T-helper 2 cell treated with Interferon-gamma antibody and Interleukin-4, amounts not matched to agents 100 ng/mL and 5 ng/mL, for 36 hours (primary cell): ENCODE measurements around the gene ABCB11. TPM values are rescaled to one million over a fixed set of nuclear protein-coding genes. Genes with fewer than 3 reads are reported as not detected.

Experiments used
- intact Hi-C: fragments of 100-400 bp; cut with micrococcal nuclease; formaldehyde crosslinking; loops from one replicate; pipeline ENCODE4 v1.15.1; 2023
- total RNA-seq: library from RNA; stranded (reverse); gene quantifications from 2 replicates; pipeline ENCODE4 v1.2.3, GENCODE V29; 2022

The ABCB11 gene
- total RNA-seq, 1 donor from 2014 or later = not detected

DNA sequence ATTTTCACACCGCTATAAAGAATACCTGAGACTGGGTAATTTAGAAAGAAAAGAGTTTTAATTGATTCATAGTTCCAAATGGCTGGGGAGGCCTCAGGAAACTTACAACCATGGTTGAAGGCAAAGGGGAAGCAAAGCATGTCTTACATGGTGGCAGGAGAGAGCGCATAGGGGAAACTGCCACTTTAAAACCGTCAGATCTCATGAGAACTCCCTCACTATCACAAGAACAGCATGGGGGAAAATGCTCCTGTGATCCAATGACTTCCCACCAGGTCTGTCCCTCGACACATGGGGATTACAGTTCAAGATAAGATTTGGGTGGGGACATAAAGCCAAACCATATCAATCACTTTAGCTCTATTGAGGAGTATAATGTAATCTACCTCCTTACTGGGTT is 53.5 kb downstream of the ABCB11 start:
- intact Hi-C loops = loop anchor here (5.0 kb wide), 2 partner anchors 130 to 585 kb away; no protein-coding TSS in a partner anchor

DNA sequence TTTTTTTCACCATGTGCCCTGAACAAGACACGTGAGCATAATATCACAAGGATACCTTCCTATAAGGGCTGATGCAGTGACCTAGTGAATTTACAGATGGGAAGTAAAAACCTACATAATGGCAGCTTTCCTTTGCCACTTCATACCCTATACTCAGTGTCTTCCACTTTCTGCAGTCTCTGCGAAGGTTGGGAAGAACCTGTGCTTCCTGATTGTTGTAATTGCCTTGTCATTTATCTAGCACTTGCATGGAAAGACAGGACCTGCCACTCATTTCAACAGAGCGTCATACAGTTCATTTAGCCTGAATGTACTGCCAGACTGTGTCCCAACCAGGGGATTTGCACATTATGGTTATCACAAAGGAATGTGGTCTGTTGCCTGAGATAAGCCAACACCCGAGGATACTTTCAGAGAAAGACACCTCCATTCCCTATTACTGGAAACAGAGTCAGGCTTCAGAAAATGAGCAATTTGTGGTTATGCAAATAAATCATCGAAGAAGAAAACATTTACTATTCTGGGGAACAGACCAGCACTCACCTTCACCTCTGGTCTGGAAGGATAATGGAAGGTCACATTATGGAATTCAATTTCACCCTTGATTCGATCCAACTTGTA is 55.0 kb downstream of the ABCB11 start:
- intact Hi-C loops = loop anchor here (5.0 kb wide), 2 partner anchors 131 to 586 kb away; no protein-coding TSS in a partner anchor

- intact Hi-C loops = loop anchor here (5.0 kb wide), 1 partner anchor 488 kb away; no protein-coding TSS in a partner anchor
These were observed 56.7 kb downstream of the ABCB11 start for GRCh38 chr2:168974428-168974827.

GRCh38 chr2:168971261-168971660 is 59.9 kb downstream of the ABCB11 start:
- intact Hi-C loops = loop anchor here (5.0 kb wide), 1 partner anchor 491 kb away; no protein-coding TSS in a partner anchor

DNA sequence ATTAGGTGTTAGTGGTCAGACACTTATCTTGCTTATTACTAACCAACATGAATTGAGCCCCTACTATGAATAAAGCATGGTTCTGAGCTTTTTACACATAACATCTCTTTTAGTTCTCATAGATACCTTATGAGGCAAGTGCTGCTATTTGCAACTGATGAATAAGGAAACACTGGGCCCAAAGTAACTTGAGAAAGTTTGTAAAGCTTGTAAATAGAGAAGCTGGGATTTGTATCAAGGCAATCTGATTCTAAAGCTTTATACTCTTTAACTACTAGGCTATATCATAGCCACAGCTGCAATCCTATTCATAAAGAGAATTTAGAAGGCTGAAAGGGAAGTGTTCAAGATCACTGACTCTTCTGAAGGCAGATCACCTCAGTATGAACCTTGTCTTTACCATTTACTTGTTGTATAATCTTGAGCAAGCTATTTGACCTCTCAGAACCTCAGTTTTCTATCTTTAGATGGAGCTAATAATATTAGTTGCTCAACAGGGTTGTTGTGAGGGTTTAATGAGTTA is 60.4 kb downstream of the ABCB11 start:
- intact Hi-C loops = loop anchor here (5.0 kb wide), 1 partner anchor 492 kb away; no protein-coding TSS in a partner anchor

DNA sequence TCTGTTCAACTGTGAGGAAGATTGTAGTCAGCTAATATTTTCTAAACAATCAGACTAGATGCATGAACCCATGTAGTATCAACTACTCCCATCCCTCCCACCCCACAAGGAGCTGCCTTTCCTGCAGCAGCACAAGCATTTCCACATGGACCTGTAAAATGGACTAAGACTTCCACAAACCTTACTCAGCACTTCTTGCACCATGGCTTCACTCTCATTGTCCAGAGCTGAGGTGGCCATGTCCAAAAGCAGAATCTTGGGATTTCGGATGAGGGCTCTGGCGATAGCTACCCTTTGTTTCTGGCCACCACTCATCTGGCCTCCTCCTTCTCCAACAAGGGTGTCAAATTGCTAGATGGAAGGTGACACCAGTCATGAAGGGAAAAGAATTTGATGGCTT is 61.3 kb downstream of the ABCB11 start:
- intact Hi-C loops = loop anchor here (5.0 to 10.0 kb wide), 2 partner anchors 395 to 492 kb away; partner anchors contain the start of gene LRP2

DNA sequence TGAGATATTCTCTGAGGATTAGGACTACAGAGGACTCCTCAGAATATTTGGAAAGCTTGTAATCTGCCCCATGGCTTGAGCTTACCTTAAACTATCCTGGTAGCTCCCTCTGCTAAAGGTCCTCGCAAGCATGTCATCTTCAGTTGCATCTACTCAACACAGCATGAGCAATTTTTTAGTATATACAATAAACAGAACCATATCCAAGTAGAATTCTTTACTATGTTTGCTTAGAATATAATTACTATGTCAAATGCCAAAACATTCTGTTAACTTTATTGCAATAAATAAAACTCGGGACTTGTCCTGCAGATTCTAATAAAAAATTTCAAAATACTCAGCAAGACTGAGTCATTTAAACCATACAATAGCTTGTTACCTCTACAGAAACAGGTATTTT is 62.8 kb downstream of the ABCB11 start:
- intact Hi-C loops = loop anchor here (10.0 kb wide), 1 partner anchor 396 kb away; the partner anchor contains the start of gene LRP2

DNA sequence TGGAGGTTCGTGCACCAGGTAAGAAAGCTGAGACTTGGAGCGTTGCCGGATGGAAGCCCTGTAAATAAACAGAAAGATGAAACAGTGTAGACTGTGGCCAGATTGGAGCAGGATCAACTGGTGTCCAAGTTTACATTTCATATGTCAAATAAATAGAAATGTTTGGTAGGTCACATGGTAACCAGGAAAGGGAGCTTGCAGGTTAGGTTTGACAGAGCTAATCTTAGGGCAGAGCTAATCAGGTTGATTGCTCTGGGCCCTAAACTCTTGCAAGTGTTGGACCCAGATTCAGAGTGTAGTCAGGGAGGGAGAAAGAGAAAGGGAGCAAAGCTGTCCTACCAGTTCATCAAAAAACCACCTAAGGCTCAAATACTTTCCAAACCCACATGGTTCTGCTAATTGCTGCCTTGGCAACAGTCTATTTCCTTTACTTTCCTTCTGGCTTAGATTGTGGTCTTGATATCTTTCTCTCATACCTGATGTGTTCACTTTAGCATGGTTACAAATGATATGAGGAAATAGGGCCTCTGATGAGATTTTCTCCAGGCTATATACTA is 66.8 kb downstream of the ABCB11 start:
- intact Hi-C loops = loop anchor here (5.0 to 10.0 kb wide), 3 partner anchors 258 to 433 kb away; partner anchors contain the start of gene LRP2

- intact Hi-C loops = loop anchor here (5.0 to 10.0 kb wide), 3 partner anchors 260 to 435 kb away; partner anchors contain the start of gene LRP2
These were observed 68.5 kb downstream of the ABCB11 start for GRCh38 chr2:168962636-168963035.

- intact Hi-C loops = loop anchor here (1.0 to 10.0 kb wide), 6 partner anchors 147 to 436 kb away; partner anchors contain the start of gene LRP2
These were observed 69.5 kb downstream of the ABCB11 start for GRCh38 chr2:168961450-168962229.

DNA sequence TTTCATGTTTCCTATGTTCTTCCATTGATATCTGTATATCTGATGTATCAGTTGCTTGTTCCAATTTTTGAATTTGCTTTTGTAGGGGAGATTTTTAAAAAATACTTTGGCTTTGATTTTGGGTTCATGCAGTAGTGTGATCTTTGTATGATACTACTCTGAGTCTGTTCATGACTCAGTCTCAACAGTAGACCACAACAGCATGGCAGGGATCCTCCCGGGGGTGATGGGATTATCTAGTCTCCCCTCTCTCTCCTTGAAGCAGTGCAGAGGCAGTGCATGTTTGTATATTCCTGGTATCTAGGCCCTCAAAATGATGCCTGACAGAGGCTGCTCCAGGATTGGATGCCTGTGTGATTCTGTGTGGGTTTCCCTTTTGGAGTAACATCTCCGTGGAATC is 74.7 kb downstream of the ABCB11 start:
- intact Hi-C loops = no loop called here

DNA sequence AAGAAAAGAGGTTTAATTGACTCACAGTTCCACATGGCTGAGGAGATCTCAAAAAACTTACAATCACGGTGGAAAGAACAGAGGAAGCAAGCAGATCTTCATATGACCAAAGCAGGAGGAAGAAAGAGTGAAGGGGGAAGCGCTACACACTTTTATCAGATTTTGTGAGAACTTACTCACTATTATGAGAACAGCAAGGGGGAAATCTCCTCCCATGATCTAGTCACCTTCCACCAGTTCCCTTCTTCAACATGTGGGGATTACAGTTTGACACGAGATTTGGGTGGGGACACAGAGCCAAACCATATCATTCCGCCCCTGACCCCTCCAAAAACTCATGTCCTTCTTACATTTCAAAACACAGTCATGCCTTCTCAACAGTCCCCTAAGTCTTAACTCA is 75.8 kb downstream of the ABCB11 start:
- intact Hi-C loops = no loop called here

GRCh38 chr2:168954256-168954655 is 76.9 kb downstream of the ABCB11 start:
- intact Hi-C loops = no loop called here

DNA sequence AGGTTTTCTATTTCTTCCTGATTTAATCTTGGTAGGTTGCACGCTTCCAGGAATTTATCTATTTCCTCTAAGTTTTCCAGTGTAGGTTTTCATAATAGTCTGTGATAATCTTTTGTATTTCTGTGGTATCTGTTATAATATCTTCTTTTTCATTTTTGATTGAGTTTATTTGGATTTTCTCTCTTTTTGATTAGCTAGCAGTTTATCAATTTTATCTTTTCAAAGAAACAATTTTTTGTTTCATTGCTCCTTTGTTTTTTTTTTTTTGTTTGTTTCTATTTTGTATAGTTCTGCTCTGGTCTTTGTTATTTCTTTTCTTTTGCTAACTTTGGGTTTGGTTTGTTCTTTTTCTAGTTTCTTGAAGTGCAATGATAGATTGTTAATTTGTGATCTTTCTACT is 78.7 kb downstream of the ABCB11 start:
- intact Hi-C loops = no loop called here

DNA sequence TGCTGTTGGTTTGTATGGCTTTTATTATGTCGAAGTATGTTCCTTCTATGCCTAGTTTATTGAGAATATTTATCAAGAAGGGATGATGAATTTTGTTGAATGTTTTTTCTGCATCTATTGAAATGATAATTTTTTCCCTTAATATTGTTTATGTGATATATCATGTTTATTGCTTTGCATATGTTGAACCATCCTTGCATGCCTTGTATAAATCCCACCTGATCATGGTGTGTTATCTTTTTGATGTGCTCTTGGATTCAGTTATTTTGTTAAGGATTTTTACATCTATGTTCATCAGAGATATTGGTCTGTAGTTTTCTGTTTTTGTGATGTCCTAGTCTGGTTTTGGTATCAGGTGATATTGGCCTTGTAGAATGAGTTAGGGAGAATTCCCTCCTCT is 79.3 kb downstream of the ABCB11 start:
- intact Hi-C loops = no loop called here

- intact Hi-C loops = no loop called here
These were observed 81.8 kb downstream of the ABCB11 start for GRCh38 chr2:168949324-168949723.

GRCh38 chr2:168948621-168949212 is 82.4 kb downstream of the ABCB11 start:
- intact Hi-C loops = no loop called here

- intact Hi-C loops = no loop called here
These were observed 85.6 kb downstream of the ABCB11 start for GRCh38 chr2:168945508-168945907.

GRCh38 chr2:168944065-168944464 is 87.1 kb downstream of the ABCB11 start:
- intact Hi-C loops = no loop called here

- intact Hi-C loops = no loop called here
These were observed 89.8 kb downstream of the ABCB11 start for GRCh38 chr2:168941297-168941696.

DNA sequence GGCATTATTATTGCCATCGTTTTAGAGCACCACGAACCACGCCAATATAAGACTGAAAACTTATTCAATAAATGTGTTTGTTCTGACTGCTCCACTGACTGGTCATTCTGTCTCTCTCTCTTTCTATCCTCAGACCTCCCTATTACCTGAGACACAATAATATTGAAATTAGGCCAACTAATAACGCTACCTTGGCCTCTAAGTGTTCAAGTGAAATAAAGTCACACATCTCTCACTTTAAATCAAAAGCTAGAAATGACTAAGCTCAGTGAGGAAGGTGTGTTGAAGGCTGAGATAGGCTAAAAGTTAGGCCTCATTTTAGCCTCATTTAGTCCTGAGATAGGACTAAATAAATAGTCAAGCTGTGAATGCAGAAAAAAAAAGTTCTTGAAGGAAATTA is 91.2 kb downstream of the ABCB11 start:
- intact Hi-C loops = no loop called here
